ENCODE data around the gene OR52N2. TPM values are rescaled to one million over a fixed set of nuclear protein-coding genes. Genes with fewer than 3 reads are reported as not detected.

Gene OR52N2
- total RNA-seq, 4 donors from 2014 or later = not detected

GRCh38 chr11:5846701-5847100, 38.0 kb downstream of the OR52N2 start:
- DNase-seq (ENCODE audit: low spot score in 2 of 2) = no peak
- 49% methylated on average over 1 of the region's 1 CpG for WGBS
- TF ChIP-seq CTCF (IDR thresholded peaks at IDR 0.05) = no peak
- no peak for TF ChIP-seq EP300 (IDR thresholded peaks at IDR 0.05)
- TF ChIP-seq POLR2A (IDR thresholded peaks at IDR 0.05) = no peak
- no peak for TF ChIP-seq POLR2AphosphoS5 (IDR thresholded peaks at IDR 0.05)

GRCh38 chr11:5847711-5848110, 39.0 kb downstream of the OR52N2 start:
- no peaks in the 10 kb centered on the region for H3K4me1 ChIP-seq
- no peak overlapping the region for H3K4me3 ChIP-seq
- H3K27ac ChIP-seq = no peak overlapping the region
- H3K27me3 ChIP-seq = no peaks in the 10 kb centered on the region
- no peaks in the 10 kb centered on the region for H3K36me3 ChIP-seq
- H3K9me3 ChIP-seq = no peaks in the 10 kb centered on the region
- no peak for TF ChIP-seq POLR2A (IDR thresholded peaks at IDR 0.05)
- TF ChIP-seq EP300 (IDR thresholded peaks at IDR 0.05) = no peak
- TF ChIP-seq POLR2AphosphoS5 (IDR thresholded peaks at IDR 0.05) = no peak
- no peak for TF ChIP-seq CTCF (IDR thresholded peaks at IDR 0.05)
- no peak for DNase-seq (ENCODE audit: low spot score in 2 of 2)

More at GRCh38 chr11:5846701-5847100, 38.0 kb downstream of the OR52N2 start:
- Histone ChIP-seq H3K4me3 (no peak overlapping the region), H3K27me3 (no peaks in the 10 kb centered on the region), H3K36me3 (no peaks in the 10 kb centered on the region), H3K9me3 (no peaks in the 10 kb centered on the region), H3K27ac (no peak overlapping the region), H3K4me1 (no peaks in the 10 kb centered on the region)

GRCh38 chr11:5851002-5851401, 42.3 kb downstream of the OR52N2 start:
- H3K9me3 ChIP-seq = no peaks in the 10 kb centered on the region
- TF ChIP-seq POLR2A (IDR thresholded peaks at IDR 0.05) (no peak), CTCF (IDR thresholded peaks at IDR 0.05) (no peak), POLR2AphosphoS5 (IDR thresholded peaks at IDR 0.05) (no peak), EP300 (IDR thresholded peaks at IDR 0.05) (no peak)
- H3K4me1 ChIP-seq = no peaks in the 10 kb centered on the region
- no peak for DNase-seq (ENCODE audit: low spot score in 2 of 2)
- 97% methylated on average over 1 of the region's 1 CpG for WGBS
- no peak overlapping the region for H3K27ac ChIP-seq
- no peak overlapping the region for H3K4me3 ChIP-seq
- no peaks in the 10 kb centered on the region for H3K27me3 ChIP-seq
- H3K36me3 ChIP-seq = no peaks in the 10 kb centered on the region

- 89% methylated on average over 3 of the region's 3 CpGs for WGBS
- TF ChIP-seq CTCF (IDR thresholded peaks at IDR 0.05) (no peak), POLR2A (IDR thresholded peaks at IDR 0.05) (no peak), POLR2AphosphoS5 (IDR thresholded peaks at IDR 0.05) (no peak), EP300 (IDR thresholded peaks at IDR 0.05) (no peak)
- no peaks in the 10 kb centered on the region for H3K4me1 ChIP-seq
Measured at GRCh38 chr11:5857590-5857989, 48.9 kb downstream of the OR52N2 start, which contains the start of gene OR52E8. TSS of gene OR52E8 (minus strand) at chr11:5857690. CDS start at chr11:5857690, 0 bp downstream.

GRCh38 chr11:5865826-5866225, 57.1 kb downstream of the OR52N2 start:
- no peak for DNase-seq (ENCODE audit: low spot score in 2 of 2)
- TF ChIP-seq CTCF (IDR thresholded peaks at IDR 0.05) = no peak
- no peak for TF ChIP-seq EP300 (IDR thresholded peaks at IDR 0.05)
- no peak for TF ChIP-seq POLR2AphosphoS5 (IDR thresholded peaks at IDR 0.05)
- TF ChIP-seq POLR2A (IDR thresholded peaks at IDR 0.05) = no peak
- H3K27me3 ChIP-seq = no peaks in the 10 kb centered on the region
- H3K9me3 ChIP-seq = no peaks in the 10 kb centered on the region
- no peaks in the 10 kb centered on the region for H3K4me1 ChIP-seq
- H3K4me3 ChIP-seq = no peak overlapping the region
- 75% methylated on average over 2 of the region's 2 CpGs for WGBS
- no peaks in the 10 kb centered on the region for H3K36me3 ChIP-seq
- H3K27ac ChIP-seq = no peak overlapping the region

More at GRCh38 chr11:5857590-5857989, 48.9 kb downstream of the OR52N2 start, which contains the start of gene OR52E8:
- no peak for DNase-seq (ENCODE audit: low spot score in 2 of 2)
- Histone ChIP-seq H3K27ac (no peak within 1 kb of the TSS), H3K9me3 (no peaks in the 10 kb centered on the region), H3K36me3 (no peaks in the 10 kb centered on the region), H3K27me3 (no peaks in the 10 kb centered on the region), H3K4me3 (no peak within 1 kb of the TSS)

Other genes starting within 250 kb of the OR52N2 start
- gene OR52B6, start 228.0 kb upstream of the OR52N2 start, total RNA-seq = not detected
- gene TRIM6, start 212.3 kb upstream of the OR52N2 start, total RNA-seq = 1 to 10 TPM in 3 of 4 donors, under 1 TPM in 1; 0.72 to 4.8 (median 1.9) TPM
- 1 to 10 TPM; 5.0 to 8.4 (median 7.2) TPM for gene TRIM34, start 183.9 kb upstream of the OR52N2 start, total RNA-seq
- gene TRIM5, start 123.8 kb upstream of the OR52N2 start, total RNA-seq = 10 to 100 TPM; 12.3 to 21.7 (median 16.8) TPM
- 10 to 100 TPM in 2 of 4 donors, 1 to 10 TPM in 2; 8.5 to 20.3 (median 13.6) TPM for gene TRIM22, start 119.1 kb upstream of the OR52N2 start, total RNA-seq
- gene OR56B1, start 72.5 kb upstream of the OR52N2 start, total RNA-seq = not detected
- gene OR52N4, start 54.7 kb upstream of the OR52N2 start, total RNA-seq = not detected
- gene OR52N5, start 25.6 kb upstream of the OR52N2 start, total RNA-seq = not detected
- gene OR52N1, start 17.7 kb upstream of the OR52N2 start, total RNA-seq = not detected
- gene OR52E6, start 33.0 kb downstream of the OR52N2 start, total RNA-seq = not detected
- gene OR52E8, start 48.8 kb downstream of the OR52N2 start, total RNA-seq = not detected
- not detected for gene OR52E4, start 71.7 kb downstream of the OR52N2 start, total RNA-seq
- gene OR52E5, start 84.3 kb downstream of the OR52N2 start, total RNA-seq = not detected
- gene OR56A3, start 133.3 kb downstream of the OR52N2 start, total RNA-seq = not detected
- not detected for gene OR56A5, start 159.6 kb downstream of the OR52N2 start, total RNA-seq
- gene OR52L1, start 178.1 kb downstream of the OR52N2 start, total RNA-seq = not detected
- 1 to 10 TPM in 1 of 4 donors, under 1 TPM in 1, not detected in 2; 0.51 to 2.3 TPM for gene OR56A4, start 198.0 kb downstream of the OR52N2 start, total RNA-seq
- gene OR56A1, start 221.8 kb downstream of the OR52N2 start, total RNA-seq = 1 to 10 TPM in 1 of 4 donors, under 1 TPM in 2, not detected in 1; 0.25 to 1.2 (median 0.31) TPM

Measured in suprapubic skin (tissue), 4 donors.